GM06990 (cell line): Measurements from ENCODE around the gene SPOCK3.
A peak's percentile ranks its signal among the peaks of the same experiment; 100 is the strongest.
"Not testable (repeated sequence)": the region's sequence is repeated elsewhere in the genome, so short reads cannot be mapped to it uniquely, and the experiment has no call there.

Experiments used
- DNase-seq: peaks from one replicate; pipeline ENCODE4 v3.0.0-alpha.2; 2011; ENCODE audit not compliant: insufficient read length; ENCODE audit errors: extremely low read depth
- H3K27me3 ChIP-seq: replicated peaks from 2 replicates; pipeline ENCODE4 v1.6.0; 2011; ENCODE audit warnings: low read length; ENCODE audit not compliant: control insufficient read depth, insufficient read depth
- H3K36me3 ChIP-seq: 2 replicates; pipeline ENCODE4 v1.5.1; 2011; ENCODE audit warnings: low read length; ENCODE audit not compliant: control insufficient read depth, insufficient read depth
- H3K4me3 ChIP-seq: replicated peaks from 2 replicates; pipeline ENCODE4 v1.5.1; 2011; ENCODE audit warnings: low read depth, mild to moderate bottlenecking, control low read depth, low read length
- CTCF ChIP-seq: IDR thresholded peaks from 2 replicates; pipeline ENCODE4 v1.5.1; 2011; ENCODE audit warnings: low read length, control low read depth, mild to moderate bottlenecking, inconsistent platforms; ENCODE audit not compliant: insufficient read depth, poor library complexity, severe bottlenecking

Gene SPOCK3

DNA sequence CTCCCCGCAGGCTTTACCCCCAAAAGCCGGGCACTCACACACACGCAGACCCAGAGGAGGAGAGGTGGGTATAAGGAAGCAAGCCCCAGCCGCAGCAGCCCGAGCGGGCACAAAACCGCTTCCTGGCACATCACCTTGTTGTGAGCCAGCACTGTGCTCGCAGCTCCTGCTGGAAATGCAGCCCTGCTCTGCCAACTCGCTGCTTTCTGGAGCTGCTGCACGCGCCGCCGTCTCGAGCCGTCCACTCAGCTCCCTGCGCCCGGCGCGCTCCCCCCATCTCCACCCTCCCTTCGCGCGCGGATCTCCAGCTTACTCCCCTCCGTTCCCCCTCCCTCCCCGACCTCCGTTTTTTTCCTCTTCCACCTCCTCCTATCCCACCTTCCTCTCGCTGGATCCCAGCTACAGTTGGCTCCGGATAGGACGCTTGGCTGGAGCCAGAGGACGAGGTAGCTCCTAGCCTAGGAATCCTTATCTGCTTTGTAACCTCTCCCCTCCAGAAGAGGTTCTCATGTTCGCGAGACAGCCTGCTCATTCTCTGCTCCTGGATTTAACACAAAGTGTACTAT is at the start of gene SPOCK3:
Gene SPOCK3, minus strand, starts transcription at position 179 of the 566 bp plus-strand sequence.
- no peaks in the 10 kb centered on the region for H3K36me3 ChIP-seq
- no peak for TF ChIP-seq CTCF

GRCh38 chr4:167282171-167282864 is 48.0 kb upstream of the SPOCK3 start:
- H3K4me3 ChIP-seq: no peak overlapping the region
- no peaks in the 10 kb centered on the region for H3K36me3 ChIP-seq
- TF ChIP-seq CTCF: no peak
- no peaks in the 10 kb centered on the region for H3K27me3 ChIP-seq
- DNase-seq: no peak

More for the DNA sequence above, at the start of gene SPOCK3:
- DNase-seq: peak; percentile 23
- Histone ChIP-seq H3K4me3 (peak within 1 kb of the TSS; percentile 51), H3K27me3 (peaks cover 1% of the 10 kb centered on the region; the same call in 1 of the 2 replicates)

DNA sequence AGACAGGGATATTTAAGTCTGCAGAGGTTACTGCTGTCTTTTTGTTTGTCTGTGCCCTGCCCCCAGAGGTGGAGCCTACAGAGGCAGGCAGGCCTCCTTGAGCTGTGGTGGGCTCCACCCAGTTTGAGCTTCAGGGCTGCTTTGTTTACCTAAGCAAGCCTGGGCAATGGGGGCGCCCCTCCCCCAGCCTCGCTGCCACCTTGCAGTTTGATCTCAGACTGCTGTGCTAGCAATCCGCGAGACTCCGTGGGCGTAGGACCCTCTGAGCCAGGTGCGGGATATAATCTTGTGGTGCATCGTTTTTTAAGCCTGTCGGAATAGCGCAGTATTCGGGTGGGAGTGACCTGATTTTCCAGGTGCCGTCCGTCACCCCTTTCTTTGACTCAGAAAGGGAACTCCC is 47.3 kb upstream of the SPOCK3 start:
- not testable (repeated sequence) for DNase-seq, H3K4me3 ChIP-seq, H3K27me3 ChIP-seq, H3K36me3 ChIP-seq

DNA sequence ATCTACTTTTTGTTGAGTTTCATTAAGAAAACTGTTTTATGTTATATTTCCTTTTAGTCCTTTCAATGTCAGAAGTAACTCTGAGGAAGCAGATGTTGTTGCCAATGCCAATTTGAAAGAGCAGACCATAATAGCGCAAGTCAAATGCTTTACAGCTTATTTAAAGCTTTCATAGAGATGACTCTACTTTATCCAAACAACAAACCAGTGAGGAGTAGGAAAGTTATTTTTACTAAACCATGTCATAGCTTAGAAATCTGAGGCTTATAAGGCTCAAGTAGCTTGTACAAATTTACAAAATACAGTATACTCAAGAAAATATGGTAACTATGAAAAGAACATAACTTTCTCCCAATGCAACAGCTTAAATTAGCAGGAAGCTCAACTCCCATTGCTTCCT is 40.1 kb upstream of the SPOCK3 start:
- no peak for TF ChIP-seq CTCF
- no peaks in the 10 kb centered on the region for H3K27me3 ChIP-seq
- no peak for DNase-seq

GRCh38 chr4:167265231-167265630 is 30.9 kb upstream of the SPOCK3 start:
- Histone ChIP-seq H3K36me3 (no peaks in the 10 kb centered on the region), H3K4me3 (no peak overlapping the region), H3K27me3 (no peaks in the 10 kb centered on the region)
- DNase-seq: no peak
- TF ChIP-seq CTCF: no peak

More for the DNA sequence above, 40.1 kb upstream of the SPOCK3 start:
- H3K36me3 ChIP-seq: no peaks in the 10 kb centered on the region
- no peak overlapping the region for H3K4me3 ChIP-seq

DNA sequence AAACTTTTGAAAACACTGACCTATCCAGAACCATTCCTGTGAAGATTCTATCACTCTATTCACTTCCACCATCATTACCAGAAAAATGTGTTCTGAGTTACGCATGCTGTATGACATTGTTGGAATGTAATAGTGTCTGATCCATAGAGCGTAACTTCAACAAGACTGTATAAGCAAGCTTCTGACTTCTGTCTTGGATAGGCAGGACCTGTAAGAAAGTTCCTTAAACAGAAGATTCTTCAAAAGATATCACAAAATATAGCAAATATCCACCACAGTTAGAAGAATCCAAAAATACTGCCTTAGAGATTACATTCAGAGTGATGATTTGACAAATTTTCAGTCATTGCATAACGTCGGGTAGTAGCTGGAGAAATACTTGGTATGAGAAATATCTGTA is 14.0 kb upstream of the SPOCK3 start:
- no peaks in the 10 kb centered on the region for H3K27me3 ChIP-seq
- DNase-seq: no peak
- H3K36me3 ChIP-seq: no peaks in the 10 kb centered on the region
- H3K4me3 ChIP-seq: no peak overlapping the region
- no peak for TF ChIP-seq CTCF
